ENCODE measurements around the gene MC3R. TPM values are rescaled to one million over a fixed set of nuclear protein-coding genes. Genes with fewer than 3 reads are reported as not detected.

MC3R gene
- polyA plus RNA-seq, 2 of the 4 experiments (the other 2 are of a cell fraction) = not detected

DNA sequence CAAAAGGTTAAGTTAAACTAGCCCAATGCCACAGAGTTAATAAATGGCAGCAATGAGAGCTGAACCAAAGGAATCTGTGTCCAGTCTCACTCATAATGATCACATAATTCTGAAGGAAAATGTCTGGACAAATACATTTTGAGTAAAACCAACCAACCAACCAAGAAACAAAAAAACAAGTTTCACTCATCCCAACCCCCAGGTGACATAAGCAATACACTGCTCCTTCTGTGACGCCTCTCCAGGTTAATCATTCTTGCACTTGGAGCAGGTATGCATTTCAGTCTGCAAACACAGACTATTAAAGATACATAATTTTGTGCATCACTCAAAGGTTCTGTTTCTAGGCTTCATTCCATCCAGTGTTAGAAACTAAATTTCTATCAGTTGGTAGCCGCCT, 35.2 kb upstream of the MC3R start:
- DNase-seq (ENCODE audit: low read depth in 1 of 2, low spot score in 1 of 2) (no peak), FAIRE-seq (no peak), ATAC-seq (no peak)
- Histone ChIP-seq H3K27ac (no peak overlapping the region), H3K4me1 (no peaks in the 10 kb centered on the region), H3K4me3 (no peak overlapping the region), H3K9me3 (no peaks in the 10 kb centered on the region), H3K4me2 (no peak overlapping the region)
- ChIA-PET CTCF (interaction anchor here (0.7 kb wide), 1 partner anchor 11 kb away, joined by 3 read pairs; no protein-coding TSS in a partner anchor), POLR2A (no interaction called here)
- 2% methylated on average over 2 of the region's 2 CpGs for WGBS (ENCODE audit: missing lambda C conversion rate)
- TF ChIP-seq SMC3 (IDR thresholded peaks at IDR 0.05) = no peak
- TF ChIP-seq ZSCAN20 (CRISPR knock-in tag; IDR thresholded peaks at IDR 0.05) = no peak
- no peak for TF ChIP-seq JUN (IDR thresholded peaks at IDR 0.05)
- no peak for TF ChIP-seq POLR2A (IDR thresholded peaks at IDR 0.05; ENCODE audit: low read length)
- TF ChIP-seq HOXA7 (CRISPR knock-in tag; IDR thresholded peaks at IDR 0.05) = no peak
- TF ChIP-seq MAFK (IDR thresholded peaks at IDR 0.05; ENCODE audit: partially characterized antibody) = no peak
- no peak for TF ChIP-seq ZFP36 (IDR thresholded peaks at IDR 0.05; ENCODE audit: borderline replicate concordance, partially characterized antibody)
- no peak for TF ChIP-seq RCOR1 (IDR thresholded peaks at IDR 0.05; ENCODE audit: low read depth, low read length)
- no peak for TF ChIP-seq EHF (CRISPR knock-in tag; IDR thresholded peaks at IDR 0.05)
- TF ChIP-seq HEYL (CRISPR knock-in tag; IDR thresholded peaks at IDR 0.05) = no peak
- TF ChIP-seq, protein P1, sequence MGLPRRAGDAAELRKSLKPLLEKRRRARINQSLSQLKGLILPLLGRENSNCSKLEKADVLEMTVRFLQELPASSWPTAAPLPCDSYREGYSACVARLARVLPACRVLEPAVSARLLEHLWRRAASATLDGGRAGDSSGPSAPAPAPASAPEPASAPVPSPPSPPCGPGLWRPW (IDR thresholded peaks at IDR 0.05) = no peak
- TF ChIP-seq CHD4 (IDR thresholded peaks at IDR 0.05; ENCODE audit: borderline replicate concordance) = no peak
- TF ChIP-seq HOXB13 (CRISPR knock-in tag; IDR thresholded peaks at IDR 0.05; ENCODE audit: low read depth) = no peak

DNA sequence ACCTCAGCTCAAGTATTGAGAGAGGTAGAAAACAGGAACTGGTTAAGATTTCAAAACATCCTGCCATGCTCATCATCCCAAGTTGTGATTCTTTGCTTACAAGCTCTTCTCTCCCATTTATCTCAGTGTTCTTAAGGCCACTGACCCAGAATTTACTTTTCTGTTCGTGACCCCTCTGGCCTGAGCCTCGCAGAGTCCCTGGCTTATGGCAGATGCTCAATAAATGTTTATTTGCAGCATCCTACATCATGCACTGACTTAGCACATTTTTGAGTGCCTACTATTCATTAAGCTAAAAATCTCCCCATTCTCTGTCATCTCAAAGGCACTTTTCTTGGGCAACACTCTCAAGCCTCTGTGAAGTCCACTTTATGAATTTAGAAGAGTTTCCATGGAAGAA, 33.4 kb upstream of the MC3R start:
- TF ChIP-seq JUN (IDR thresholded peaks at IDR 0.05) = no peak
- TF ChIP-seq, protein P1 (IDR thresholded peaks at IDR 0.05) = no peak
- no peak for TF ChIP-seq TP53 (CRISPR knock-in tag; IDR thresholded peaks at IDR 0.05)
- no peak for TF ChIP-seq HOXB5 (CRISPR knock-in tag; IDR thresholded peaks at IDR 0.05)
- no peak for TF ChIP-seq POLR2A (IDR thresholded peaks at IDR 0.05; ENCODE audit: low read length)
- TF ChIP-seq JUNB (IDR thresholded peaks at IDR 0.05) = no peak
- TF ChIP-seq ZC3H11A (IDR thresholded peaks at IDR 0.05) = no peak
- TF ChIP-seq ESRRA (IDR thresholded peaks at IDR 0.05; ENCODE audit: borderline replicate concordance, low read length) = no peak
- TF ChIP-seq, protein P2, sequence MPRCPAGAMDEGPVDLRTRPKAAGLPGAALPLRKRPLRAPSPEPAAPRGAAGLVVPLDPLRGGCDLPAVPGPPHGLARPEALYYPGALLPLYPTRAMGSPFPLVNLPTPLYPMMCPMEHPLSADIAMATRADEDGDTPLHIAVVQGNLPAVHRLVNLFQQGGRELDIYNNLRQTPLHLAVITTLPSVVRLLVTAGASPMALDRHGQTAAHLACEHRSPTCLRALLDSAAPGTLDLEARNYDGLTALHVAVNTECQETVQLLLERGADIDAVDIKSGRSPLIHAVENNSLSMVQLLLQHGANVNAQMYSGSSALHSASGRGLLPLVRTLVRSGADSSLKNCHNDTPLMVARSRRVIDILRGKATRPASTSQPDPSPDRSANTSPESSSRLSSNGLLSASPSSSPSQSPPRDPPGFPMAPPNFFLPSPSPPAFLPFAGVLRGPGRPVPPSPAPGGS (IDR thresholded peaks at IDR 0.05) = no peak
- no peak for TF ChIP-seq HEYL (CRISPR knock-in tag; IDR thresholded peaks at IDR 0.05)
- TF ChIP-seq HDAC2 (IDR thresholded peaks at IDR 0.05) = no peak
- TF ChIP-seq, protein P3, sequence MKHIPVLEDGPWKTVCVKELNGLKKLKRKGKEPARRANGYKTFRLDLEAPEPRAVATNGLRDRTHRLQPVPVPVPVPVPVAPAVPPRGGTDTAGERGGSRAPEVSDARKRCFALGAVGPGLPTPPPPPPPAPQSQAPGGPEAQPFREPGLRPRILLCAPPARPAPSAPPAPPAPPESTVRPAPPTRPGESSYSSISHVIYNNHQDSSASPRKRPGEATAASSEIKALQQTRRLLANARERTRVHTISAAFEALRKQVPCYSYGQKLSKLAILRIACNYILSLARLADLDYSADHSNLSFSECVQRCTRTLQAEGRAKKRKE (CRISPR knock-in tag; IDR thresholded peaks at IDR 0.05; ENCODE audit: low read depth) = no peak
- TF ChIP-seq, protein P4, sequence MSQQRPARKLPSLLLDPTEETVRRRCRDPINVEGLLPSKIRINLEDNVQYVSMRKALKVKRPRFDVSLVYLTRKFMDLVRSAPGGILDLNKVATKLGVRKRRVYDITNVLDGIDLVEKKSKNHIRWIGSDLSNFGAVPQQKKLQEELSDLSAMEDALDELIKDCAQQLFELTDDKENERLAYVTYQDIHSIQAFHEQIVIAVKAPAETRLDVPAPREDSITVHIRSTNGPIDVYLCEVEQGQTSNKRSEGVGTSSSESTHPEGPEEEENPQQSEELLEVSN (IDR thresholded peaks at IDR 0.05; ENCODE audit: borderline replicate concordance, low read depth) = no peak
- no peak for TF ChIP-seq RFX5 (IDR thresholded peaks at IDR 0.05)
- no peak for TF ChIP-seq GATA3 (IDR thresholded peaks at IDR 0.05; ENCODE audit: borderline replicate concordance)
- no peak for TF ChIP-seq FOSB (CRISPR knock-in tag; IDR thresholded peaks at IDR 0.05)
- TF ChIP-seq EHF (CRISPR knock-in tag; IDR thresholded peaks at IDR 0.05) = no peak
- TF ChIP-seq, protein P5, sequence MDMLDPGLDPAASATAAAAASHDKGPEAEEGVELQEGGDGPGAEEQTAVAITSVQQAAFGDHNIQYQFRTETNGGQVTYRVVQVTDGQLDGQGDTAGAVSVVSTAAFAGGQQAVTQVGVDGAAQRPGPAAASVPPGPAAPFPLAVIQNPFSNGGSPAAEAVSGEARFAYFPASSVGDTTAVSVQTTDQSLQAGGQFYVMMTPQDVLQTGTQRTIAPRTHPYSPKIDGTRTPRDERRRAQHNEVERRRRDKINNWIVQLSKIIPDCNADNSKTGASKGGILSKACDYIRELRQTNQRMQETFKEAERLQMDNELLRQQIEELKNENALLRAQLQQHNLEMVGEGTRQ (IDR thresholded peaks at IDR 0.05) = no peak
- CTCF ChIA-PET = no interaction called here
- no peak for ATAC-seq
- Histone ChIP-seq H3K4me1 (no peaks in the 10 kb centered on the region), H3K27ac (no peak overlapping the region), H3K4me2 (no peak overlapping the region), H3K4me3 (no peak overlapping the region), H3K9me3 (no peaks in the 10 kb centered on the region)
- 8% methylated on average over 2 of the region's 2 CpGs for WGBS (ENCODE audit: missing lambda C conversion rate)
- no peak for FAIRE-seq
- POLR2A ChIA-PET = no interaction called here
- DNase-seq (ENCODE audit: low read depth in 1 of 2, low spot score in 1 of 2) = no peak

All from A549 (cell line).